Naive thymus-derived CD8-positive, alpha-beta T cell (primary cell): ENCODE data around the gene DIS3L2. TPM values are rescaled to one million over a fixed set of nuclear protein-coding genes. Genes with fewer than 3 reads are reported as not detected.

Experiments
- ATAC-seq, 2 donors: fragments of 150-1000 bp; cut with Tn5 transposase in 1 of 2; sonication (Bioruptor Pico), chemical (Tn5 transposase) in 1 of 2; 1 replicate in 1 of 2; 2 replicates in 1 of 2; pipeline ENCODE4 v1.10.0; 2021; ENCODE audit warnings: mild to moderate bottlenecking in 2 of 2, moderate library complexity in 2 of 2
- POLR2A ChIA-PET: fragments of 350-600 bp; sonication (Branson Sonifier 250); formaldehyde crosslinking; loops from one replicate; lab custom pipeline; 2021; ENCODE audit warnings: antibody characterized with exemption; lab: Charles Lee
- DNase-seq, 10 donors: peaks; one replicate each; pipeline versions ENCODE4 v3.0.0 to v3.0.0-alpha.2; 2020 to 2022
- H3K27ac Mint-ChIP-seq, 10 donors: one replicate each; pipeline ENCODE4 v1.8.0; 2020 to 2022; ENCODE audit warnings: mild to moderate bottlenecking in 10 of 10, mixed read lengths in 10 of 10, moderate library complexity in 4 of 10, inconsistent platforms in 1 of 10
- H3K27me3 Mint-ChIP-seq, 5 donors: one replicate each; pipeline ENCODE4 v1.8.0; 2021 to 2022; ENCODE audit warnings: mixed read lengths in 5 of 5
- H3K36me3 Mint-ChIP-seq, 3 donors: one replicate each; pipeline ENCODE4 v1.8.0; 2020 to 2022; ENCODE audit warnings: mixed read lengths in 3 of 3, mild to moderate bottlenecking in 2 of 3, inconsistent platforms in 1 of 3
- H3K4me1 Mint-ChIP-seq, 4 donors: one replicate each; pipeline ENCODE4 v1.8.0; 2021 to 2022; ENCODE audit warnings: mixed read lengths in 4 of 4
- H3K4me3 Mint-ChIP-seq, 10 donors: one replicate each; pipeline ENCODE4 v1.8.0; 2020 to 2022; ENCODE audit warnings: mild to moderate bottlenecking in 10 of 10, mixed read lengths in 10 of 10, moderate library complexity in 6 of 10, inconsistent platforms in 1 of 10
- H3K9me3 Mint-ChIP-seq, 9 donors: one replicate each; pipeline ENCODE4 v1.8.0; 2020 to 2022; ENCODE audit warnings: mixed read lengths in 9 of 9, mild to moderate bottlenecking in 3 of 9, inconsistent platforms in 1 of 9, moderate library complexity in 1 of 9
- polyA plus RNA-seq, 3 donors: library from polyadenylated mRNA; unstranded; fragments of 300-500 nt; fragmentation: Illumina TruSeq; gene quantifications; one replicate each; pipeline ENCODE4 v1.2.3, GENCODE V29; 2021
- total RNA-seq, 8 experiments: library from RNA in 2 of 8; stranded (reverse) in 2 of 8; gene quantifications; one replicate each; pipeline ENCODE4 v1.2.3 and lab custom pipeline; 2021 to 2026

Gene DIS3L2
- total and polyA plus RNA-seq, 5 experiments from 2014 or later, result 12.5 to 59.1 (median 17.2) TPM

DNA sequence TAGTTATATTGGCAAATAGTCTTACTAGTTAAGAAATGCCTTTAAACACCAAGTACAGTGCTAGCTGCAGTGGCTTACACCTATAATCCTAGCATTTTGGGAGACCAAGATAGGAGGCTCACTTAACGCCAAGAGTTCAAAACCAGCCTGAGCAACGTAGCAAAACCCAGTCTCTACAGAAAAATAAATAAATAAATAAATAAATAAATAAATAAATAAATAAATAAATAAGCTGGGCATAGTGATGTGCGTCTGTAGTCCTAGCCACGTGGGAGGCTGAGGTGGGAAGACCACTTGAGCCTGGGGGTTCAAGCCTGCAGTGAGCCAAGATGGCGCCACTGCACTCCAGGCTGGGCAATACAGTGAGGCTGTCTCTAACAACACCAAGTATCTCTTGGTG, 258.4 kb downstream of the DIS3L2 start:
- Mint-ChIP-seq H3K4me3 (peak overlapping the region in 2 of 10 donors; percentile 11 to 46), H3K36me3 (peaks cover 0 to 28% (median 23%) of the 10 kb centered on the region in 3 donors), H3K27ac (peak overlapping the region in 6 of 10 donors; percentile 7 to 93 (median 46)), H3K27me3 (no peaks in the 10 kb centered on the region), H3K9me3 (no peaks in the 10 kb centered on the region), H3K4me1 (peaks cover 23 to 39% (median 29%) of the 10 kb centered on the region in 4 donors)
- no peak for ATAC-seq
- no peak for DNase-seq
- POLR2A ChIA-PET, result no interaction called here

DNA sequence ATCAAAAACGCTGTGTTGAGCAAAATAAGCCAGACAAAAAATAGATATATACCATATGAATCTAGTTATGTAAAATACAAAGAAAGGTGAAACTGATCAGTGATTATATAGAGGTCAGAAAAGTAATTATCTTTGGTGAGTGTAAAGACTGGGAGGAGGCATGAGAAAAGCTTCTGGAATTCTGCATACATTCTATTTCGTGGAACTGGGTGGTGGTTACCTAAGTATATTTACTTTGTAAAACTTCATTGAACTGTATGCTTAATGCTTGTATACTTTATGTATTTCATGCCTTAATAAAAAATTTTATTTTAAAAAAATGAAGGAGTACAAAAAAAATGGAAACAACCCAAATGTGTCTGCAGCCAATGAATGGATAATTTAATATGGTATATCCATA, 263.9 kb downstream of the DIS3L2 start:
- no peaks in the 10 kb centered on the region for H3K27me3 Mint-ChIP-seq
- H3K4me1 Mint-ChIP-seq, result peaks cover 0 to 3% (median 1%) of the 10 kb centered on the region in 4 donors
- H3K27ac Mint-ChIP-seq, result no peak overlapping the region
- POLR2A ChIA-PET, result no interaction called here
- no peaks in the 10 kb centered on the region for H3K9me3 Mint-ChIP-seq
- DNase-seq (no peak), ATAC-seq (no peak)
- peaks cover 0 to 20% (median 18%) of the 10 kb centered on the region in 3 donors for H3K36me3 Mint-ChIP-seq
- H3K4me3 Mint-ChIP-seq, result no peak overlapping the region

DNA sequence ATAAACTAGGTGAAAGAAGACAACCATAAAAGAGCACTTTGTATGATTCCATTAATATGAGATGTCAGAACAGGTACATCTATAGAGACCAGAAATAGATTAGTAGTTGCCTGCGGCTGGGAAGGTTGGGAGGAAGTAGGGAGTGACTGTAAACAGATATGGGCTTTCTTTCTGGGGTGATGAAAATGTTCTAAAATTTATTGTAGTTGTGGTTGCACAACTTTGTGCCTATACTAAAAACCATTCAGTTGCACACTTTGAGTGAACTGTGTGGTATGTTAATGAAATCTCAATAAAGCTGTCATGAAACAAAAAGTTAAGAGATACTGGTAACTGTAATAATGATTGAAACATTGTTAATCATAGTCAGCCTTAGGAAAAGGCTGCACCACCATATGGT, 264.4 kb downstream of the DIS3L2 start:
- Mint-ChIP-seq H3K9me3 (no peaks in the 10 kb centered on the region), H3K27me3 (no peaks in the 10 kb centered on the region), H3K27ac (peak overlapping the region in 1 of 10 donors; percentile 1), H3K4me1 (peaks cover 0 to 7% (median 4%) of the 10 kb centered on the region in 4 donors), H3K36me3 (peaks cover 0 to 20% (median 18%) of the 10 kb centered on the region in 3 donors), H3K4me3 (no peak overlapping the region)
- ATAC-seq (no peak), DNase-seq (no peak)
- POLR2A ChIA-PET, result no interaction called here

DNA sequence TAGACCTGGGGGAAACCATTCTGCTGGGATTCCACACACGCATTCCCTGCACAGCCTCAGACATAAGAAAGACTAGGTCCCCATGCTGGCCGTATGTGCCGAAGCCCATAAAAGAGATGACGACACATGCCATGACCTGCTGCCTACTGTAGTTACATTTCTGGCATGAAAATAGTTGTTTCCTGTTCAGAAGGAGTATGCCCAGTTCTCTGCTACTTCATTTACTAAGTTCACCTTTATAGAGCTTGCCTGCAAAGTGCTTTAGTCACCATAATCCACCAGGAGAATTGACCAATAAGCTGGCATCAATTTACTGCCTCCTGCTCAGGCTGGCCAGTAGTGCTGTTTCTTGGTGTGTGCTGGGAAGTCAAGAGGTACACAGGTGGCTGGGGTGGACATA, 266.8 kb downstream of the DIS3L2 start:
- Mint-ChIP-seq H3K36me3 (peaks cover 0 to 3% (median 1%) of the 10 kb centered on the region in 3 donors), H3K4me1 (peaks cover 0 to 24% (median 16%) of the 10 kb centered on the region in 4 donors), H3K27me3 (no peaks in the 10 kb centered on the region), H3K9me3 (no peaks in the 10 kb centered on the region), H3K27ac (no peak overlapping the region), H3K4me3 (no peak overlapping the region)
- no peak for DNase-seq
- no peak for ATAC-seq
- POLR2A ChIA-PET, result no interaction called here

DNA sequence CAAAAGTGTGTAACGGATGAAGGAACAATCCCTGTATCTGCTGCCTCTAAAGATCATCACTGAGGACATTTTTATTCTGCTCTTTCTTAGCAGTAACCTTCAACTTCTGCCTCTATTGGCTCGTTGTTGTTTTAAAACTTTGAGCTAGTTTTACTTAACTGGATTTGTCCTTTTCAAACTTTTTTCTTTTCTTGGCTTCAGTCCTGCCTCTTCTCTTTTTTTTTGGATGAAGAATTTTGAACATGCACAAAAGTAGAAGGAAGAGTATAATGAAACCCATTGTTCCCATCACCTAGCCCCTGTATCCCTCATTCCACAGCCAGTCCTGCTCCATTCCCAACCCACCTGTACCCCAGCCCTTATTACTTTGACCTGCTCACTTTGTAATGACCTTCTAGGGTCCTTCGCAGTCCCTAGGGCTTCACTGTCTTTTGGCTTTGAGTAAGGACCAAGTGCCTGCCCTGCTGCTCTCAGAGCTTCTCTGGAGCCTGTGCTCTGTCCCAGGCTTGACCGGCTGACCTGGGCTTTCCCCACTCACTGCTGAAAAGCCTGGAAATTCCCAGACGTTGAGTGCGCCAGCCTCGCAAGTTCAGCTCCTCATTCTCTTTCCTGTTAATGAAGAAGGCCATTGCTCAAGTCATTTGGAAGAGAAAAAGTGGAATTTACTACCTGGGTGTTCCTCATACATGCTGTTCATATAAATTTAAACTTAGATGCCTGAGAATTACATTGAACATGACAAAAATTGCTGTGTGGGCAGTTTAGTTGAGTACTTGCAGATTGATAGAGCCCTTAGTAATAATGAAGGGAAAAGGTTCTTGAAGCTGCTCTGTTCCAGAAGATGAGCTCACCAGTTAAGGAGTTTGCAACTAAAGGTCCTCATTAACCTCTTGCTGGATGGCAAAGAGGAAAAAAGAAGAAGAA, 267.7 kb downstream of the DIS3L2 start:
- peak overlapping the region in 2 of 10 donors; percentile 7 to 19 for H3K27ac Mint-ChIP-seq
- no peak for ATAC-seq

DNA sequence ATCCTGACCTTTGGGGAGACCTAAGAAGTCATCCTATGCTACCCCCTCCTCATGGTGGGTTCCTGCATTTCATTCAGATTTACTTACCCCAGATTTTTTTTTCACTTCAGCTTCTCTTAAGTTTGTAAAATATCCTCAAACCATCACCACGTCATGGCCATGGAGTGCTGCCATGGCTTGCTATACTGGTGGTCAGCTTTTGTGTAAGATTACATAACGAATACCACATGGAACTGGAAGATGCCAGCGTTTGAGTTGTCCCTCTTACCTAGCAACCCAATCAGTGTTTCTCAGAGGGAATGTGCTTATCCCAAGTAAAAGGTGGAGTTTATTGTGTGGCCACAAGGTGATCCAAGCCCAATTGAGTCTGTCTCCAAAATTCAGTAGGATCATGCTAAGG, 268.4 kb downstream of the DIS3L2 start:
- H3K4me1 Mint-ChIP-seq, result peaks cover 0 to 27% (median 19%) of the 10 kb centered on the region in 4 donors
- H3K9me3 Mint-ChIP-seq, result no peaks in the 10 kb centered on the region
- H3K27me3 Mint-ChIP-seq, result no peaks in the 10 kb centered on the region
- H3K4me3 Mint-ChIP-seq, result no peak overlapping the region
- POLR2A ChIA-PET, result interaction anchor here (0.9 kb wide), 1 partner anchor 85 kb away, joined by 3 read pairs; no protein-coding TSS in a partner anchor
- no peaks in the 10 kb centered on the region for H3K36me3 Mint-ChIP-seq
- DNase-seq (no peak), ATAC-seq (no peak)
- no peak overlapping the region for H3K27ac Mint-ChIP-seq

More for the DNA sequence above, 267.7 kb downstream of the DIS3L2 start:
- H3K4me1 Mint-ChIP-seq, result peaks cover 0 to 24% (median 18%) of the 10 kb centered on the region in 4 donors
- no peak for DNase-seq
- H3K36me3 Mint-ChIP-seq, result no peaks in the 10 kb centered on the region
- H3K27me3 Mint-ChIP-seq, result no peaks in the 10 kb centered on the region
- H3K4me3 Mint-ChIP-seq, result no peak overlapping the region
- POLR2A ChIA-PET, result interaction anchor here (0.9 kb wide), 1 partner anchor 86 kb away, joined by 3 read pairs; no protein-coding TSS in a partner anchor
- no peaks in the 10 kb centered on the region for H3K9me3 Mint-ChIP-seq

DNA sequence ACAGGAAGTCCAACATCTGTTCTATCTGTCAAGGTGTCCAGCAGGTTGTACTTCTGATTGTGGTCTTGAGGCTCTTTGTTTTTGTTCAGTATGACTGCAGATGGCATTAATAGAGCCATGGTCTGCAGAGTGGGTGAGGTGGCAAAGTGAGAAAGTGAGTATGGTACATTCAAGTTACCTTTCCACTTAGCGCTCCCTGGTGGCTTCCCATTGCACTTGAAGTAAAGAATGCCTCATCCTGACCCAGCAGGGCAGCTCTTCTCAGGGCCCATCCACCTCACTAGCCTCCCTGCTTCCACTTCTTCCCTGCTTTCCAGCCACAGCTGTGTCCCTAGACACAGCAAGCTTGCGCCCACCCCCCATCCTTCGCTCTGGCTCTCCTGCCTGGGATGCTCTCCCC, 269.0 kb downstream of the DIS3L2 start:
- POLR2A ChIA-PET, result interaction anchor here (1.2 kb wide), 1 partner anchor 10 kb away, joined by 4 read pairs; no protein-coding TSS in a partner anchor
- no peak overlapping the region for H3K27ac Mint-ChIP-seq
- no peak overlapping the region for H3K4me3 Mint-ChIP-seq
- peaks cover 0 to 28% (median 19%) of the 10 kb centered on the region in 4 donors for H3K4me1 Mint-ChIP-seq
- H3K9me3 Mint-ChIP-seq, result no peaks in the 10 kb centered on the region
- no peaks in the 10 kb centered on the region for H3K36me3 Mint-ChIP-seq
- no peak for DNase-seq
- no peaks in the 10 kb centered on the region for H3K27me3 Mint-ChIP-seq
- ATAC-seq, result no peak

DNA sequence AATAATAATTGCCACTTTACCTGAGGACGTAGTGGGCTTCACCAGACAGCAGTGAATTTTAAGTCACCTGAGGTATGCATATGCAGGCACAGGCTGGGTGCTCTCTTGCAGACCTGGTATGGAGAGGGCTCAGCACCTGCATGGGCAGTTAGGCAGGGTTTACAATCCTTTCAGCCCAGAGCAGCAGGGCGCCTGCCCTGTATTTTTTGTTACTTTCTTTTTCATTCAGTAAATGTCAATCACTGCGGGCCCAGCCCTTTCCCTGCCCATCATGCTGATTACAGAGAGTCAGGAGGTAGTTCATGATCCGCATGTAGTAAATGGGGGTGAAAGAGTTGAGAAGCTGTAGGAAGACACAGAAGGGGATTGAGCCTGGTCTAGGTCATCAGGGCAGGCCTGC, 270.0 kb downstream of the DIS3L2 start:
- no peak for ATAC-seq
- Mint-ChIP-seq H3K4me1 (peaks cover 7 to 37% (median 19%) of the 10 kb centered on the region in 4 donors), H3K9me3 (no peaks in the 10 kb centered on the region), H3K27ac (peak overlapping the region in 2 of 10 donors; percentile 24 to 37), H3K4me3 (no peak overlapping the region), H3K27me3 (no peaks in the 10 kb centered on the region), H3K36me3 (no peaks in the 10 kb centered on the region)
- DNase-seq, result no peak
- POLR2A ChIA-PET, result interaction anchor here (1.2 kb wide), 1 partner anchor 9 kb away, joined by 4 read pairs; no protein-coding TSS in a partner anchor

DNA sequence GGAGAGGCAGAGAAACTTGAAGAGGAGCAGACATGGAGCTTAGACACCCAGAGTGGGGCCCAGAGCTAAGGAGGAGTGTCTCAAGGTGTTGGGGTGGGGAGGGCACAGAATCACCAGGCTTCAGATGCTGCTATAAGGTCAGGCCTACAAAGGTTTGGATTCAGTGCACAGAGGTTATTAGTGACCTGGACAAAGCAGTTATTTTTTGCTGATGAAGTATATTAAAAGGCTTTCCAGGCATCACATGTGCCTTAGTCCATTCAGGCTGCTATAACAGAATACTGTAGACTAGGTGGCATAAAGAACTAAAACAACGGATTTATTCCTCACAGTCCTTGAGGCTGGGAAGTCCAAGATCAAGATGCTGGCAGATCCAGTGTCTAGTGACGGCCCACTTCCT, 271.4 kb downstream of the DIS3L2 start:
- H3K4me1 Mint-ChIP-seq, result peaks cover 18 to 48% (median 27%) of the 10 kb centered on the region in 4 donors
- no peaks in the 10 kb centered on the region for H3K27me3 Mint-ChIP-seq
- ATAC-seq (no peak), DNase-seq (no peak)
- H3K4me3 Mint-ChIP-seq, result no peak overlapping the region
- no peaks in the 10 kb centered on the region for H3K9me3 Mint-ChIP-seq
- H3K36me3 Mint-ChIP-seq, result peaks cover 0 to 4% (median 0%) of the 10 kb centered on the region in 3 donors
- H3K27ac Mint-ChIP-seq, result peak overlapping the region in 1 of 10 donors; percentile 5
- POLR2A ChIA-PET, result no interaction called here

DNA sequence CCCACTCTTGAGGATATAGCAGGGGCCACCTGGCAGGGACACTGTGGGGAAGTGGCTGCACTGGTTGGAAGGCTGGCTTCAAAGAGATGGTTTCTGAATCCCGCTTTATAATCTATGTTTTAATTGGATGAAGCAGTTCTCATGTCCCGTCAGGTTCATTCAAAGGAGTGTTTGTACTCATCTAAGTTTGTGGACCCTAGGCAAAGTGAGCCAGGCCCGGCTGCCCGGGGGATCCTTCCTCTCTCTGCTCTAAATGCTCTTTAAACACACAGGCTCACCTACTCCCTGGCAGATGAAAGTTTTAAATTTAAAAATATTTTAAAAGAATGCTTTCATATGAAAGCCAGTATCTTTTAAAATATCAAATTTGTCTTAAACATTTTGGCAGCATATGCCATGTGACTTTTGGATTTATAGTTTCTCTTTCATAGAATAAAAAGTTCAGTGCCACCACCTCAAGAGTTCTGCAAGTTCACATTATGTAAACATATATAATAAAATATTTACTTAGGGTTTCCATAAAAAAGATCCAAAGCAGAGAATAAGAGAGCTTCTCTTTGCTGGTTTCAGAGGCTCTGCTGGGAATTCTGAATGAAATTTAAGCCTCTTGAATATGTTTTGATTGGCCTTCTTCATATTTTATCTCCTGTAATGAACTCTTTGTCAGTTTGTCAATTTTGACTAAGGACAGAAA, 273.6 kb downstream of the DIS3L2 start:
- no peaks in the 10 kb centered on the region for H3K9me3 Mint-ChIP-seq
- no peak overlapping the region for H3K4me3 Mint-ChIP-seq
- H3K36me3 Mint-ChIP-seq, result peaks cover 0 to 23% (median 8%) of the 10 kb centered on the region in 3 donors
- no peaks in the 10 kb centered on the region for H3K27me3 Mint-ChIP-seq
- ATAC-seq, result no peak
- peaks cover 19 to 55% (median 34%) of the 10 kb centered on the region in 4 donors for H3K4me1 Mint-ChIP-seq
- no peak for DNase-seq
- H3K27ac Mint-ChIP-seq, result peak overlapping the region in 1 of 10 donors; percentile 41
- POLR2A ChIA-PET, result interaction anchor here (0.6 kb wide), 1 partner anchor 14 kb away, joined by 3 read pairs; no protein-coding TSS in a partner anchor

DNA sequence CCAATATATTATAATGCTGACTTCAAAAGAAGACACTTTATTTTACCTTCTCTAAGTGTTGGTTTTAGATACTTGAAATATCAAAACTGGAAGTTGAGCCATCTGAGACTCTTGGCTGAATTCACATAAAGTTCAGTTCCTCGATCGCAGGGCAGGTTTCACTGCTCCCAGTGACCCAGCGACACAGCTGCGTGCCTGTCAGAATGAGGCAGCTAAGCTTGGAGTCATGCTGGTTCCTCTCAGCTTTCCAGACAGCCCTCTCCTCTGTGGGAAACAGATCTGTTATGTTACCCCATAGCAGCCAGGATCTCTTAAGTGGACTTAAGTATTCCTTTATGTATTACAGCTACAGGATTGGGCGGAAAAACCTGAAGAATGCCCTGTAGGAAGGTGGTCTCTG, 274.2 kb downstream of the DIS3L2 start:
- POLR2A ChIA-PET, result interaction anchor here (0.6 kb wide), 1 partner anchor 15 kb away, joined by 3 read pairs; no protein-coding TSS in a partner anchor

DNA sequence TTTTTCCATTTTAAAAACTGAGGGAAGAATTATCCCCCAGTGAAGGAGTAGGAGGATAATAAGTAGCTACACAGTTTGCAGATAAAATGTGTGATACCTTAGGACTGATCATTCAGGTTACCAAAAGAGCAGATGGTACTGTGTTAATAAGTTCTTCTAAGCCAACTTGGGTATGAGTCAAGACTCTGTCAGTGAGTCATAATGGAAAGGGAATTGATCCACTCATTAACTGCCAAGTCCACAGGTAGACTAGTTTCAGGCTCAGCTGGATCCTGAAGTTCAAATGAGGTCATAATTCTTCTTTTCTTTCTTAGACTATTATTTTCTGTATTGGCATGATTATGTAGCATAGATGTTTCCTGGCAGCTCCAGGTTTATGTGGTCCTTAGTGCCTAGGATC, 274.7 kb downstream of the DIS3L2 start:
- no peaks in the 10 kb centered on the region for H3K9me3 Mint-ChIP-seq
- ATAC-seq (no peak), DNase-seq (no peak)
- POLR2A ChIA-PET, result no interaction called here
- H3K4me3 Mint-ChIP-seq, result peak overlapping the region in 1 of 10 donors; percentile 58
- H3K27me3 Mint-ChIP-seq, result no peaks in the 10 kb centered on the region
- peaks cover 19 to 53% (median 28%) of the 10 kb centered on the region in 4 donors for H3K4me1 Mint-ChIP-seq
- H3K27ac Mint-ChIP-seq, result peak overlapping the region in 4 of 10 donors; percentile 11 to 43 (median 20)
- peaks cover 0 to 32% (median 14%) of the 10 kb centered on the region in 3 donors for H3K36me3 Mint-ChIP-seq

More for the DNA sequence above, 274.2 kb downstream of the DIS3L2 start:
- Mint-ChIP-seq H3K27me3 (no peaks in the 10 kb centered on the region), H3K4me1 (peaks cover 19 to 55% (median 32%) of the 10 kb centered on the region in 4 donors), H3K27ac (peak overlapping the region in 3 of 10 donors; percentile 19 to 43 (median 27)), H3K9me3 (no peaks in the 10 kb centered on the region), H3K4me3 (peak overlapping the region in 1 of 10 donors; percentile 58), H3K36me3 (peaks cover 0 to 27% (median 11%) of the 10 kb centered on the region in 3 donors)
- no peak for ATAC-seq
- no peak for DNase-seq
